K562 (cell line): Measurements from ENCODE around the gene PDLIM7.

ENCODE experiments used
- REST ChIP-seq, 2 experiments: fragments of 450-650 bp; formaldehyde crosslinking in 1 of 2; IDR thresholded peaks; 2 replicates each; pipeline versions ENCODE4 v1.4.0 to v1.6.1; 2014 to 2020; ENCODE audit warnings: mild to moderate bottlenecking in 2 of 2, borderline replicate concordance in 1 of 2, low read depth in 1 of 2
- ZNF431 ChIP-seq: sonication (generic); formaldehyde crosslinking; IDR thresholded peaks from 2 replicates; pipeline ENCODE4 v1.8.0; 2022; ENCODE audit warnings: mild to moderate bottlenecking, missing genetic modification reagents

- peak; percentile 31; the same call in 1 of the 2 replicates for TF ChIP-seq ZNF431 (CRISPR knock-in tag)
- TF ChIP-seq REST (IDR thresholded peaks at IDR 0.05; ENCODE audit: borderline replicate concordance): peak; percentile 54
- TF ChIP-seq REST (CRISPR knock-in tag; IDR thresholded peaks at IDR 0.05; ENCODE audit: low read depth): no peak; the same call in none of the 2 replicates
Measured at GRCh38 chr5:177455036-177455660, 42.3 kb downstream of the PDLIM7 start.
